Coronary artery (tissue), 2 donors: ENCODE measurements around the gene GRB7.
"Not testable (repeated sequence)": the region's sequence is repeated elsewhere in the genome, so short reads cannot be mapped to it uniquely, and the experiment has no call there.

Source experiments
- DNase-seq: peaks from one replicate; pipeline ENCODE4 v3.0.0-alpha.2; 2017; ENCODE audit warnings: low spot score
- H3K27ac ChIP-seq, 2 donors: fragments of 200-600 bp; sonication (generic); one replicate each; pipeline ENCODE4 v1.5.1; 2016 to 2019
- H3K4me3 ChIP-seq: fragments of 200-600 bp; sonication (generic); 2 replicates; pipeline ENCODE4 v1.5.1; 2016; ENCODE audit warnings: mild to moderate bottlenecking, moderate library complexity
- TF ChIP-seq, protein P1 (sequence below): fragments of 200-600 bp; sonication (generic); IDR thresholded peaks from one replicate; pipeline ENCODE4 v1.5.1; 2019; ENCODE audit warnings: antibody characterized with exemption

GRB7 gene

DNA sequence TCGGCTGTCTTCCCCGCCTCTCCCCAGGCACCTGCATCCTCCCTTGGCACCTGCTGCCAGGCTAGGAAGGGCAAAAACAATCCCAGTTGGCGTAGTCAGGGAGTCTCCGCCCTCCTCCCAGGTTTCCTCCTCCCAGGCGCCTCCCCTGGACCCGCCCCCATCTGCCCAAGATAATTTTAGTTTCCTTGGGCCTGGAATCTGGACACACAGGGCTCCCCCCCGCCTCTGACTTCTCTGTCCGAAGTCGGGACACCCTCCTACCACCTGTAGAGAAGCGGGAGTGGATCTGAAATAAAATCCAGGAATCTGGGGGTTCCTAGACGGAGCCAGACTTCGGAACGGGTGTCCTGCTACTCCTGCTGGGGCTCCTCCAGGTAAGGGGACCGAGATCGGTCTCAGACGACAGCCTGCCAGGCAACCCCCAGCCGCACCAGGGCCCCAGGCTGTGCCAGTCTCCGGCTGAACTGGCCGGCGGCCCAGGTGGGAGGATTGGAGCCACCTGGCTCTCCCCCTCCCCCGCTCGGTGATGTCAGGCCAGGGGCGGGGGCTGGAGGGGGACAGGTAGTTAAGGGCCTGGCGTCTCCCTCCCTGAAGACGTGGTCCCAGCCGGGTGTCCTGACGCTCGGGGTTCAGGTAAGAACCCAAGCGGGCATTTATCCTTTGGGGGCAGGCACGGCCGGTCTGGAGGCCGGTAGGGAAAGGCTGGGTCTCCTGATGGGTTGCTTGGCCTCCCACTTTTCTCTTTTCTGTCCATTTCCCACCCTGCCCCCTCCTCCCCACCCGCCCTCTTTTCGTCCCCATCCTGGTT, at the start of gene GRB7:
GRB7 (plus strand) TSS at position 179 of the 808 bp plus-strand sequence. CDS start 4,364 bp downstream, outside the sequence.
- H3K4me3 ChIP-seq = peak within 1 kb of the TSS; percentile 56
- no peak within 1 kb of the TSS for H3K27ac ChIP-seq
- no peak for DNase-seq
- TF ChIP-seq, protein P1, sequence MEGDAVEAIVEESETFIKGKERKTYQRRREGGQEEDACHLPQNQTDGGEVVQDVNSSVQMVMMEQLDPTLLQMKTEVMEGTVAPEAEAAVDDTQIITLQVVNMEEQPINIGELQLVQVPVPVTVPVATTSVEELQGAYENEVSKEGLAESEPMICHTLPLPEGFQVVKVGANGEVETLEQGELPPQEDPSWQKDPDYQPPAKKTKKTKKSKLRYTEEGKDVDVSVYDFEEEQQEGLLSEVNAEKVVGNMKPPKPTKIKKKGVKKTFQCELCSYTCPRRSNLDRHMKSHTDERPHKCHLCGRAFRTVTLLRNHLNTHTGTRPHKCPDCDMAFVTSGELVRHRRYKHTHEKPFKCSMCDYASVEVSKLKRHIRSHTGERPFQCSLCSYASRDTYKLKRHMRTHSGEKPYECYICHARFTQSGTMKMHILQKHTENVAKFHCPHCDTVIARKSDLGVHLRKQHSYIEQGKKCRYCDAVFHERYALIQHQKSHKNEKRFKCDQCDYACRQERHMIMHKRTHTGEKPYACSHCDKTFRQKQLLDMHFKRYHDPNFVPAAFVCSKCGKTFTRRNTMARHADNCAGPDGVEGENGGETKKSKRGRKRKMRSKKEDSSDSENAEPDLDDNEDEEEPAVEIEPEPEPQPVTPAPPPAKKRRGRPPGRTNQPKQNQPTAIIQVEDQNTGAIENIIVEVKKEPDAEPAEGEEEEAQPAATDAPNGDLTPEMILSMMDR = no peak

- TF ChIP-seq, protein P1 = no peak
- Histone ChIP-seq H3K27ac (peak overlapping the region; percentile 93 to 98), H3K4me3 (peak overlapping the region; percentile 90)
- DNase-seq = peak; percentile 69
Measured at GRCh38 chr17:39688475-39688835, 49.3 kb upstream of the GRB7 start.

DNA sequence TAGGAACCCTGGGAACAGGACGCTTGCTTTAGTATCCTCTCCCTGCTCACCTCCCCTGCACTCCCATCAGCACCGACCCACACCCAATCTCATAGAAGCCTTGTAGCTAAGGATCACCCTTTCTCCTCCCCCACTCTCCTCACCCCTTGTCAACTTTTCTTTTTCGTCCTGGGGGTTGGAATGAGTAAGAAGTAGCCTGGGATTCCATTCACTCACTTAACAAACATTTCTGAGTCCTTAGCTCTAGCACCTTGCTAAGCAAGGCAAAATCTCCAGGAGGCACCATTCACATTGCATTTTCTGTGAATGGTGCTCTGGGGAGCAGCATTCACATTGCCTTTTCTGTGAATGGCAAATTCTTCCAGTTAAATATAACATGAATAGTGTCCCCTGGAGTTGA, 48.8 kb upstream of the GRB7 start:
- H3K4me3 ChIP-seq = peak overlapping the region; percentile 90

GRCh38 chr17:39694593-39694992, 43.1 kb upstream of the GRB7 start:
- H3K4me3 ChIP-seq = no peak overlapping the region
- DNase-seq = no peak
- TF ChIP-seq, protein P1 = no peak
- no peak overlapping the region for H3K27ac ChIP-seq

More for the DNA sequence above, 48.8 kb upstream of the GRB7 start:
- H3K27ac ChIP-seq = no peak overlapping the region
- DNase-seq = no peak
- TF ChIP-seq, protein P1 = no peak

- TF ChIP-seq, protein P1 = no peak
- H3K27ac ChIP-seq = no peak overlapping the region
- no peak for DNase-seq
- H3K4me3 ChIP-seq = no peak overlapping the region
Measured at GRCh38 chr17:39695089-39695474, 42.7 kb upstream of the GRB7 start.

DNA sequence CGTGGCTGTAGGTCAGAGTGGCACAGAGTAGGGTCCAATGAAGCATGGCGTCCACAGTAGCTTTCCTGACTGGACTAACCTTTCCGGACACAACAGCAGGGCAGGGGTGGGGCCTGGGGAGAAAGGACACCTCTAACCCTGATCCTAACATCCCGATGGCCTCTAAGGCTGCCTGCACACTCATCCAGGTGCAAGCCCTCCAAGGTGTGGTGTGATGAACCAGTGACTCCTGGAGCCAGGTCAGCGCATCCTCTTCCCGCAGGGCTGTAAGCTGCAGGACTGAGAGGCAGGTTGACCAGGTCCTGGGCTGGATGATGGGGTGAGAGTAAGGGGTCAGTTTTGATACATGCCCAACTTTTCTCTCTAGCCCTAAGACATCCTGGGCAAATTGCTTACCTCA, 41.0 kb upstream of the GRB7 start:
- no peak for DNase-seq
- TF ChIP-seq, protein P1 = no peak
- Histone ChIP-seq H3K27ac (no peak overlapping the region), H3K4me3 (no peak overlapping the region)

- no peak for DNase-seq
- Histone ChIP-seq H3K4me3 (no peak overlapping the region), H3K27ac (no peak overlapping the region)
- TF ChIP-seq, protein P1 = no peak
Measured at GRCh38 chr17:39697961-39698360, 39.8 kb upstream of the GRB7 start.

DNA sequence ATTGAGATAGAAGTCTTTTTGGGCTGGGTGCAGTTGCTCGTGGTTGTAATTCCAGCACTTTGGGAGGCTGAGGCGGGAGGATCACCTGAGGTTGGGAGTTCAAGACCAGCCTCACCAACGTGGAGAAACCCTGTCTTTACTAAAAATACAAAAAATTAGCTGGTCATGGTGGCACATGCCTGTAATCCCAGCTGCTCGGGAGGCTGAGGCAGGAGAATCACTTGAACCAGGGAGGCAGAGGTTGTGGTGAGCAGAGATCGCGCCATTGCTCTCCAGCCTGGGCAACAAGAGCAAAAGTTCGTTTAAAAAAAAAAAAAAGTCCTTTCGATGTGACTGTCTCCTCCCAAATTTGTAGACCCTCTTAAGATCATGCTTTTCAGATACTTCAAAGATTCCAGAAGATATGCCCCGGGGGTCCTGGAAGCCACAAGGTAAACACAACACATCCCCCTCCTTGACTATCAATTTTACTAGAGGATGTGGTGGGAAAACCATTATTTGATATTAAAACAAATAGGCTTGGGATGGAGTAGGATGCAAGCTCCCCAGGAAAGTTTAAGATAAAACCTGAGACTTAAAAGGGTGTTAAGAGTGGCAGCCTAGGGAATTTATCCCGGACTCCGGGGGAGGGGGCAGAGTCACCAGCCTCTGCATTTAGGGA, 38.5 kb upstream of the GRB7 start:
- H3K27ac ChIP-seq = peak overlapping the region; percentile 79 to 97
- not testable (repeated sequence) for DNase-seq
- peak overlapping the region; percentile 100 for H3K4me3 ChIP-seq
